Islet precursor cell (in vitro differentiated cells): ENCODE results near the gene ACBD4.

Source experiments
- DNase-seq: peaks from one replicate; pipeline ENCODE4 v3.0.0-alpha.2; 2018

ACBD4 gene

GRCh38 chr17:45138911-45139532 is 3.5 kb downstream of the ACBD4 start:
- DNase-seq, result peak; percentile 66

GRCh38 chr17:45139533-45139920 is 4.0 kb downstream of the ACBD4 start:
- DNase-seq, result no peak

GRCh38 chr17:45143094-45143670 is 7.7 kb downstream of the ACBD4 start:
- DNase-seq, result no peak

- DNase-seq, result peak; percentile 82
These were observed 8.3 kb downstream of the ACBD4 start for GRCh38 chr17:45143767-45144198.

- peak; percentile 68 for DNase-seq
These were observed 8.9 kb downstream of the ACBD4 start for GRCh38 chr17:45144199-45145034.

GRCh38 chr17:45145035-45145389 is 9.5 kb downstream of the ACBD4 start:
- DNase-seq, result peak; percentile 66

GRCh38 chr17:45146166-45146565 is 10.7 kb downstream of the ACBD4 start:
- DNase-seq, result no peak

GRCh38 chr17:45146592-45146889 is 11.1 kb downstream of the ACBD4 start:
- no peak for DNase-seq

- DNase-seq, result peak; percentile 71
These were observed 11.5 kb downstream of the ACBD4 start for GRCh38 chr17:45146890-45147580.

- peak; percentile 95 for DNase-seq
These were observed 12.2 kb downstream of the ACBD4 start for GRCh38 chr17:45147581-45148182.

GRCh38 chr17:45148183-45149036 is 12.9 kb downstream of the ACBD4 start, which contains the start of gene HEXIM1:
HEXIM1 (plus strand) TSS chr17:45148475; CDS start chr17:45149191, 716 bp downstream.
- DNase-seq, result peak; percentile 100

GRCh38 chr17:45149037-45149668 is 13.7 kb downstream of the ACBD4 start:
- peak; percentile 98 for DNase-seq

GRCh38 chr17:45149669-45150664 is 14.5 kb downstream of the ACBD4 start:
- peak; percentile 78 for DNase-seq

- no peak for DNase-seq
These were observed 15.7 kb downstream of the ACBD4 start for GRCh38 chr17:45150911-45151809.

- DNase-seq, result no peak
These were observed 19.5 kb downstream of the ACBD4 start for GRCh38 chr17:45155029-45155428.

GRCh38 chr17:45155483-45155882 is 20.0 kb downstream of the ACBD4 start:
- peak; percentile 60 for DNase-seq

- DNase-seq, result no peak
These were observed 20.8 kb downstream of the ACBD4 start for GRCh38 chr17:45156242-45156641.

- peak; percentile 97 for DNase-seq
These were observed 25.2 kb downstream of the ACBD4 start for GRCh38 chr17:45160447-45161287.
